ENCODE data around the gene GTSE1.

DNA sequence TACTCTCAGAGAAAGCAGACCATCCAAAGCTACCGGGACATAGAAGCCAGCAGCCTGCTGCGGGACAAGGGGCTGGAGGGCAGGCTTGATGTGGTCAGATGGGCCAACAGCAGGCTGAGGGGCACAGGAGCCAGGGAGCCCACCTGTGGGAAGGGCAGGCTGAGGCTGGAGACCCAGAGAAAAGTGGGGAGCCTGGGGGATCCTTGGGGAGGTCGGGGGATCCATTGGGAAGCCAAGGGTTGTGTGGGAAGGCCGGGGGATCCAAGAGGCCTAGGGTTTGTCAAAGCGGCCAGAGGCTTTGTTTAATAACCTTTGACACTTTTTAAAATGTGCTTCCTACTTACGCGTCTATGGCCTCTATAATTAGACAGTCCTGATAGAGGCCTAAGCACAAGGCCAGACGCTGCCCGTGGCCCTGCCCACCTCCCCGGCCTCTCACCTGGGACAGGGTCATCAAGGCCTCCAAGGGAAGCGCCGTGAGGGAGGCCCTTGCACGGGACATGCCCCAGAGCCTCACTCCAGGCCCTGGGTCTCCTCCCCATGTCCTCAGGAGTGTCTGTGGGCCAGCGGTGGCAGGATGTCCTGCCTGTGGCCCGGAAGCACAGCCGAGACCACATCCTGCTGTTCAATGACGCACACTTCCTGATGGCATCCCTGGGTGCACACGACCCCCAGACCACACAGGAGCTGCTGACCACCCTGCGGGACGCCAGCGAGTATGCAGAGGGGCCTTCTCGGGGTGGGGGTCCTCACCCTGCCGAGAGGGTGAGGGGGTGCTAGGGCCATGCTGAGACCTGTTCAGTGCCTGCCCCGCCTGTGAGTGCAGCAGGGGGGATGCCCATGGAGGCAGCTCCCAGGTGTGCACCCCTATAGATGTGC lies 8.6 kb upstream of the GTSE1 start:
- TF ChIP-seq, protein P1, sequence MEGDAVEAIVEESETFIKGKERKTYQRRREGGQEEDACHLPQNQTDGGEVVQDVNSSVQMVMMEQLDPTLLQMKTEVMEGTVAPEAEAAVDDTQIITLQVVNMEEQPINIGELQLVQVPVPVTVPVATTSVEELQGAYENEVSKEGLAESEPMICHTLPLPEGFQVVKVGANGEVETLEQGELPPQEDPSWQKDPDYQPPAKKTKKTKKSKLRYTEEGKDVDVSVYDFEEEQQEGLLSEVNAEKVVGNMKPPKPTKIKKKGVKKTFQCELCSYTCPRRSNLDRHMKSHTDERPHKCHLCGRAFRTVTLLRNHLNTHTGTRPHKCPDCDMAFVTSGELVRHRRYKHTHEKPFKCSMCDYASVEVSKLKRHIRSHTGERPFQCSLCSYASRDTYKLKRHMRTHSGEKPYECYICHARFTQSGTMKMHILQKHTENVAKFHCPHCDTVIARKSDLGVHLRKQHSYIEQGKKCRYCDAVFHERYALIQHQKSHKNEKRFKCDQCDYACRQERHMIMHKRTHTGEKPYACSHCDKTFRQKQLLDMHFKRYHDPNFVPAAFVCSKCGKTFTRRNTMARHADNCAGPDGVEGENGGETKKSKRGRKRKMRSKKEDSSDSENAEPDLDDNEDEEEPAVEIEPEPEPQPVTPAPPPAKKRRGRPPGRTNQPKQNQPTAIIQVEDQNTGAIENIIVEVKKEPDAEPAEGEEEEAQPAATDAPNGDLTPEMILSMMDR (IDR thresholded peaks at IDR 0.05): no peak
- no peak for TF ChIP-seq EZH2 (IDR thresholded peaks at IDR 0.05; ENCODE audit: borderline replicate concordance, insufficient read depth, low read depth, low read length, poor library complexity, severe bottlenecking)

Data from B cell (primary cell).